Suppressor macrophage treated with lipopolysaccharide for 1 hour (primary cell): ENCODE data around the gene MAP3K20.
"Not testable (repeated sequence)": the region's sequence is repeated elsewhere in the genome, so short reads cannot be mapped to it uniquely, and the experiment has no call there.

ENCODE experiments used
- DNase-seq, 3 donors: peaks; one replicate each; pipeline ENCODE4 v3.0.0-alpha.2; 2020 to 2022

The MAP3K20 gene

GRCh38 chr2:173286153-173286809 is 210.6 kb downstream of the MAP3K20 start:
- DNase-seq: no peak

DNA sequence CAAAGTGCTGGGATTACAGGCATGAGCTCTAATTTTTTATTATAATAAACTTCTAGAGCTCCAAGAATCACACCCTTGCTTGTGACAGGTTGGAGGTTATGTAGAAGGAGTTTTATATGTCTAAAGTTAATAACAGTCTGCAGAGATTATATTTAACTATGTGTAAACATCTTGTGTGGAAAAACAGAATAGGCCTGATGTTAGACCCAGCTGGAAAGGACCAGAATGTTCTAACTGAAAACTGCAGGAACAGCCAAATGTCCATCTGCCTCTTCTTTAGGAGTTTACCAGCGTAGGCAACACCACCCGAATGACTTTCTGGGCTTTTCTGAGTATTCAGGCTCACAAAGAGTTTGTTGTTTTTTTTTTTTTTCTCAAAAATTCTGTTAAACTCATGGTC is 211.9 kb downstream of the MAP3K20 start:
- DNase-seq: no peak

GRCh38 chr2:173288561-173288960 is 212.9 kb downstream of the MAP3K20 start:
- no peak for DNase-seq

- no peak for DNase-seq
Measured at GRCh38 chr2:173290046-173290445, 214.4 kb downstream of the MAP3K20 start.

DNA sequence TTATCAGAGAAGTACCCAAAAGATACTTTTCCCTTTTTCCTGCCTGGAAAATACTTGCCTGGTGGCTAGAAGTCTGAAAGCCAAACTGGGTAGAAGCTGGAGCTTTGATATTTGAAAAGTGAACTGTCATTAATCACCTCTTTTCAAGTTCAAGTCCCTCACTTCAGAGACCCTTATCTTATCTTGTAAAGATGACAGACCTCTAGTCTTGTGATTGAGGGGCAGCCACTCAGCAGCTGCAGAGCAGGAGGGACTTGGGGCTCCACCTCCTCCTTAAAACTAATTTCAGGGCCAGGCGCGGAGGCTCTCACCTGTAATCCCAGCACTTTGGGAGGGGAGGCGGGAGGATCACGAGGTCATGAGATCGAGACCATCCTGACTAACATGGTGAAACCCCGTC is 214.9 kb downstream of the MAP3K20 start:
- no peak for DNase-seq

DNA sequence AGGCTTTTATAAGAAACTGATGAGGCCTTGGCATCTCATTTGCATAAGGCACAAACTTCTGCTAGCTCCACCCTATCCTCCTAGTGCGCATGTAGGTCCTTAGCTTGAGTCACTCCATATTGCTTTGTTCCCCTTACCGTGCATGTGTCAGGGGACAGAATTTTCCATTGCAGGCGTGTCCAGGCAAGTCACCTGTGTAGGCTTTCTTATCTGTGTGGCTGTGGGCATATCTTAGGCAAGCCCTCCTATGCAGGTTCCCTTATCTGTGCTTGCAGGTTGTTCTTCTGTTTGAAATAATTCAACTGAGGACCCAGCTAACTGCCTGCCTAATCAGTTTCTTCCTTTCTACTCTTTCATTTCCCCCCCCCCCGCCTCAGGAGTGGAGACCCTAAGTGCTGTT is 215.8 kb downstream of the MAP3K20 start:
- no peak for DNase-seq

GRCh38 chr2:173296235-173296634 is 220.6 kb downstream of the MAP3K20 start:
- DNase-seq: no peak

- DNase-seq: no peak
Measured at GRCh38 chr2:173298536-173299097, 223.0 kb downstream of the MAP3K20 start.

DNA sequence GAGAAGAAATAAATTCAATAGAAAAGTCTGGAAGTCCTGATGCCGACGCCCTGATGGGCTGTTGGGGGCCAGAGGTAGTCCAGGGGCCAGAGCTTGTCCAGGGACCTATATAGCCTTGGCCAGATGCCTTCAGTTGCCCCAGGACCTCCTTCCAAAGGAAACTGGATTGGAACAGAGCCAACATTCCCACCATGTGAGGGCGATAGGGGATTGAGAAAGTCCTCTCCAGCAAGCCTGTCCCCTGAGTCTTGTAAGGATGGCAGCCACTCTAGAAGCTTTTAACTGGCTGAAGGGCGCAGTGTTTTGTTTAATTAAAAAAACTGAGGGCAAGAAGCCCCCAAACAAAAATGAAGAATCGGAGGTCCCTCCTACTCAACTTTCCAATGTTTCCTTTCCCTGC is 224.1 kb downstream of the MAP3K20 start:
- no peak for DNase-seq

DNA sequence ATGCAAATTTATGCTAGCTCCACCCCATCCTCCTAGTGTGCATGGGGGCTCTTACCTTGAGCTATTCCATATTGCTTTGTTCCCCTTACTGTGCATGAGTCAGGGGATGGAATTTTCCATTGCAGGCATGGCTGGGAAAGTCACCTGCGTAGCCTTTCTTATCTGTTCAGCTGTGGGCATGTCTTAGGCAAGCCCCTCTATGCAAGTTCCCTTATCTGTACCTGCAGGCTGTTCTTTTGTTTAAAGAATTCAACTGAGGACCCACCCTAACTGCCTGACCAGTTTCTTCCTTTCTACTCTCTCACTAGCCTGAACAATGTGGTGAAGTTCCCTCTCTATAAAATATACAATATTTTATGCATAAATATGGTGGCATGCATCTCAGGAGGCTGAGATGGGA is 224.8 kb downstream of the MAP3K20 start:
- no peak for DNase-seq

DNA sequence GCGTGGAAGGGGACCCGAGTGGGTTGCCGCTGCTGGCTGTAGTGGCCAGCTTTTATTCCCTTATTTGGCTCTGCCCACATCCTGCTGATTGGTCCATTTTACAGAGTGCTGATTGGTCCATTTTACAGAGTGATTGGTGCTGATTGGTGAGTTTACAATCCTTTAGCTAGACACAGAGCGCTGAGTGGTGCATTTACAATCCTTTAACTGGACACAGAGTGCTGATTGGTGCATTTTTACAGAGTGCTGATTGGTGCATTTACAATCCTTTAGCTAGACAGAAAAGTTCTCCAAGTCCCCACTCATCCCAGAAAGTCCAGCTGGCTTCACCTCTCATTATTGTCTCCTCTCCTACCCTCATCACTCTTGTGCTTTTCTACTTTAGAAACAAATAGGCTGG is 225.9 kb downstream of the MAP3K20 start:
- not testable (repeated sequence) for DNase-seq

- no peak for DNase-seq
Measured at GRCh38 chr2:173305303-173305702, 229.7 kb downstream of the MAP3K20 start.

GRCh38 chr2:173307293-173307692 is 231.6 kb downstream of the MAP3K20 start:
- no peak for DNase-seq

GRCh38 chr2:173309370-173309769 is 233.7 kb downstream of the MAP3K20 start:
- not testable (repeated sequence) for DNase-seq

- DNase-seq: no peak
Measured at GRCh38 chr2:173311844-173312606, 236.4 kb downstream of the MAP3K20 start.
